ENCODE data around the gene UBE2S. TPM values are rescaled to one million over a fixed set of nuclear protein-coding genes. Genes with fewer than 3 reads are reported as not detected.
"Not testable (repeated sequence)": the region's sequence is repeated elsewhere in the genome, so short reads cannot be mapped to it uniquely, and the experiment has no call there.

UBE2S gene
- polyA plus RNA-seq (ENCODE audit: insufficient read length in 3 of 3) = 10 to 100 TPM; 38.8 to 53.3 (median 46.7) TPM

GRCh38 chr19:55407550-55407799 is at the start of gene UBE2S:
Gene UBE2S, minus strand, starts transcription at chr19:55407788. Its CDS starts 199 bp downstream, at chr19:55407589.
- DNase-seq (ENCODE audit: low read depth in 3 of 3, low spot score in 2 of 3) = not testable (repeated sequence)

DNA sequence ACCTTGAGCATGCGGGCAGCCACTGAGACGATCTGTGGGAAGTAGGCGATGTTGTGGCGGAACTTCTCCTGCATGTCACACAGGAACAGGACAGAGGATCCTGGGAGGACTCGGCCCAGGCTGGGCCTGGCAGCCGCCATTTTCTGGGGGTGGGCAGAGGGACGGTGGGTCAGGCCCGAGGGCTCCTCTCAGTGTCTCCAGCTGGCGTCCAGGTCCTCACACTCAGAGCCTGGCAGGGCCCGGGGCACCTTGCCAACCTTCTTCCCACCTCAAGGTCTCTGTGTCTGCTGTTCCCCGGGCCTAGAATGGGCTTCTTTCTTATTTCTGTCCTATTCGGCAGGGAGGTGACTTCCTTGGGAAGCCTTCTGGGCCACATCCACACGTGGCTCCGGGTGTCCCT is 48.8 kb upstream of the UBE2S start:
- no peak for DNase-seq (ENCODE audit: low read depth in 3 of 3, low spot score in 2 of 3)

GRCh38 chr19:55455576-55456235 is 48.1 kb upstream of the UBE2S start:
- no peak for DNase-seq (ENCODE audit: low read depth in 3 of 3, low spot score in 2 of 3)

DNA sequence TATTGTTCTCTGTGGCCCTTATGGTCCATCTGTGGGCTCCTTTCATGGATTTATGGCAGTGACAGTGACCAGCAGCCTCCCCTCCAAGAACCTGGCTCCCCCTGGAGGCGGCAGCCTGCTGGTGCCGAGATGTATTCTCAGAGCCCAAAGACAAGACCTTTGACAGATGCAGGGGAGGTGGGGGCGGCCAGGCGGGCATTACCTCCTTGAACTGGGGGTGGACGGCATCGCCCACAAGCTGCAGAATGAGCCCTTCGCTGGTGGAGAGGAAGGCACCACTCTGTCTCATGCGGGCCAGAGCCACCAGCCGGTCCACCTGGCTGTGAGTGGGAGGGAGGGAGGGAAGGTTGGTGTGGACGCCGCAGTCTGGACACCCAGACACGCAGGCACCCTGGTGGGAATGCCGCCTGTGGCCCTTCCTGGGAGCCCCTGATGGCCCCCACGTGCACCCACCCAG is 47.2 kb upstream of the UBE2S start:
- no peak for DNase-seq (ENCODE audit: low read depth in 3 of 3, low spot score in 2 of 3)

GRCh38 chr19:55453511-55454260 is 46.1 kb upstream of the UBE2S start:
- DNase-seq (ENCODE audit: low read depth in 3 of 3, low spot score in 2 of 3) = no peak

DNA sequence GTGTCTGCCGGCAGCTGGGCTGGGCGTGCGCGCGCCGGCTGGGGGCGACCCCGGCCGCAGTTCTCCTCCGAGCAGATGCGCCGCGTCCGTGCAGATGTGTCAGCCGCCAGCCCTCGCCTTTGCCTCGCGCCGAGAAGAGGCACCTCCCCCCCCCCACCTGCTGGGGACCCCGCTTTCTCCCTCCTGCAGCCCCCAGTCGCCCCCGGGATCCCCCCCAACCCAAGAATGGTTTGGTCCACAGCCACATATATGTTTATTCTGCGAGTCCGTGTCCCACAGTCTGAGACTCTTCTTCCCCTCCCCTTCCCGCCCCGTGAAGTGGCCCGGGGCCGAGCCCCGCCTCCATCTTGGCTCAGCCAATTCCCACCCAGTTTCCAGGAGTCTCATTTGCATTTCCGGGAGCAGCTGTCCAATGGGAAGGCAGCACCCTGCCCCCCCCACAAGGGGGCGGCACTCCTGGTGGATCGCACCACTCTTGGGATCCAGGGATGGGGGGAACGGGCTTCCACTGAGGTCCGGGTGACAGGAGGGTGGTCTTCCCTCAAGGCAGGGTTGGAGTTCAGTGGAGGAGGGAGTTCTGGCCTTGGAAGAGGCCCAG is 45.3 kb upstream of the UBE2S start:
- DNase-seq (ENCODE audit: low read depth in 3 of 3, low spot score in 2 of 3) = peak; percentile 78 to 83 (median 79)

DNA sequence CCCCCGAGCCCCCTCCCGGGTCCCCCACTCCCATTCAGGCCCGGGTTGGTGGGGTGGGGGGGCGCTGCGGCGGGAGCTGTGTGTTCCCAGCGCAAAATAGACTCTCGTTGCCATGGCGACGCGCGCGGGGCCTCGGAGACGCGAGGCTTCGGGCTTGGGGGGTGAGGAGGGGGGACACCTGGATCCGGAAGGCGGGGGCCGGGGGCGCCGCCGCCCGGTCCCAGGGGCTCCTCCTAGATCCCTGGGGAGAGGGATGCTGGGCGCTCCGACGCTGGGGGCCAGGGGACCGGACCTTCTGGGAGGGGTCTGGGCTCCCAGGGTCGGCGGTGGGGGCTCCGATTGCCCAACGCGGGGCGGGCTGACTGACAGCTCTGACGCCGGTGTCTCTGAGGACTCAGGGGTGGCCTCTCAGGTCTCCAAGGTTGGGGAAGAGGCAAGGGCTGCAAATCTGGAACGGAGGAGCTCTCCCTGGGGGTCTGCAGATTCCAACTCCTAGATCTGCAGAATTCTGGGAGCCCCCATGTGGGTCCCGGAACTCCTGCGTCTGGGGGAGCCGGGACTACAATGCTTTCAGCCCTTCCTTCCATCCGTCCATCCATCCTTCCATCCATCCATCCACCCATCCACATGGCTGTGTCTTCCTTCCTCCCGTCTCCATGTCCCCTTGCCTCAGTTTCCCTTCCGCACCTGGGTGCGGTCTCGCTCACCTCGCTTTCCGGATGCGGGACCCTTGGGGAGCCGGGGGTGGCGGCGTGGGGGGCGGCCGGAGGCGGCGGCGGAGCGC is 44.6 kb upstream of the UBE2S start:
- no peak for DNase-seq (ENCODE audit: low read depth in 3 of 3, low spot score in 2 of 3)

- DNase-seq (ENCODE audit: low read depth in 3 of 3, low spot score in 2 of 3) = no peak
Observed at GRCh38 chr19:55451163-55451964, 43.8 kb upstream of the UBE2S start.

- DNase-seq (ENCODE audit: low read depth in 3 of 3, low spot score in 2 of 3) = no peak
Observed at GRCh38 chr19:55449469-55449868, 41.9 kb upstream of the UBE2S start.

- not testable (repeated sequence) for DNase-seq (ENCODE audit: low read depth in 3 of 3, low spot score in 2 of 3)
Observed at GRCh38 chr19:55448175-55448490, 40.5 kb upstream of the UBE2S start.

GRCh38 chr19:55447421-55448174 is 40.0 kb upstream of the UBE2S start:
- DNase-seq (ENCODE audit: low read depth in 3 of 3, low spot score in 2 of 3) = no peak

- DNase-seq (ENCODE audit: low read depth in 3 of 3, low spot score in 2 of 3) = no peak
Observed at GRCh38 chr19:55446060-55446459, 38.5 kb upstream of the UBE2S start.

GRCh38 chr19:55444646-55445045 is 37.1 kb upstream of the UBE2S start:
- no peak for DNase-seq (ENCODE audit: low read depth in 3 of 3, low spot score in 2 of 3)

- no peak for DNase-seq (ENCODE audit: low read depth in 3 of 3, low spot score in 2 of 3)
Observed at GRCh38 chr19:55443824-55444480, 36.4 kb upstream of the UBE2S start.

GRCh38 chr19:55443045-55443823 is 35.6 kb upstream of the UBE2S start, which contains the start of gene SHISA7:
Gene SHISA7, minus strand, starts transcription at chr19:55443300. Its CDS starts 437 bp downstream, at chr19:55442863.
- no peak for DNase-seq (ENCODE audit: low read depth in 3 of 3, low spot score in 2 of 3)

GRCh38 chr19:55442372-55442961 is 34.9 kb upstream of the UBE2S start:
- no peak for DNase-seq (ENCODE audit: low read depth in 3 of 3, low spot score in 2 of 3)

- no peak for DNase-seq (ENCODE audit: low read depth in 3 of 3, low spot score in 2 of 3)
Observed at GRCh38 chr19:55441692-55442321, 34.2 kb upstream of the UBE2S start.

DNA sequence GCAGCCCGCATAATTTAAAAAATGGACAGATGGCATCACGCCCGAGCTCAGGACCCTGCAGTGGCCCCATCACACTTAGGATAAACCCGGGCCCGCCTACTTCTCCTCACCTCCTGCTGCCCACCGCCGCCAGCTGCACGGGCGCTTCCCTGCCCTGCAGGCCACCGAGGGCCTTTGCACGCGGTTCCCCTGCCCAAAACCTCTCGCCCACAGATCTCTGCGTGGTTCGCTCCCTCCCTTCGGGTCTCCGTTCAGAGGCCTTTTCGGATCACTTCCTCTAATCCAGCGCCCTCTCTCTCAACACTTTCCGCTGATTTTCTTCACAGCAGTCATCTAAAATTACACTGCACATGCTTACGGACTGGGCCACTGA is 33.7 kb upstream of the UBE2S start:
- DNase-seq (ENCODE audit: low read depth in 3 of 3, low spot score in 2 of 3) = no peak
